ENCODE results near the gene GRIK1. TPM values are rescaled to one million over a fixed set of nuclear protein-coding genes. Genes with fewer than 3 reads are reported as not detected.

GRIK1 gene
- total RNA-seq, 3 donors from 2014 or later: 0.38 to 0.41 TPM; not detected in 1

- TF ChIP-seq CTCF (IDR thresholded peaks at IDR 0.05): no peak
- no peaks in the 10 kb centered on the region for H3K36me3 ChIP-seq (ENCODE audit: low read depth)
- DNase-seq (no peak), ATAC-seq (no peak)
- no peaks in the 10 kb centered on the region for H3K4me1 ChIP-seq (ENCODE audit: low read depth)
- no peaks in the 10 kb centered on the region for H3K9me3 ChIP-seq
- H3K4me3 ChIP-seq: no peak overlapping the region
- intact Hi-C loops (cut with DNase I, micrococcal nuclease): no loop called here
Measured at GRCh38 chr21:29678626-29679025, 261.2 kb downstream of the GRIK1 start.

- Histone ChIP-seq H3K4me3 (no peak overlapping the region), H3K36me3 (ENCODE audit: low read depth) (no peaks in the 10 kb centered on the region), H3K9me3 (no peaks in the 10 kb centered on the region), H3K4me1 (ENCODE audit: low read depth) (no peaks in the 10 kb centered on the region)
- no peak for ATAC-seq
- intact Hi-C loops (cut with DNase I, micrococcal nuclease): no loop called here
- DNase-seq: no peak
- no peak for TF ChIP-seq CTCF (IDR thresholded peaks at IDR 0.05)
Measured at GRCh38 chr21:29677326-29677725, 262.5 kb downstream of the GRIK1 start.

GRCh38 chr21:29676395-29676794 is 263.4 kb downstream of the GRIK1 start:
- H3K36me3 ChIP-seq (ENCODE audit: low read depth): no peaks in the 10 kb centered on the region
- no peak for TF ChIP-seq CTCF (IDR thresholded peaks at IDR 0.05)
- DNase-seq (no peak), ATAC-seq (no peak)
- H3K4me1 ChIP-seq (ENCODE audit: low read depth): no peaks in the 10 kb centered on the region
- intact Hi-C loops (cut with DNase I, micrococcal nuclease): no loop called here
- H3K9me3 ChIP-seq: no peaks in the 10 kb centered on the region
- H3K4me3 ChIP-seq: no peak overlapping the region

GRCh38 chr21:29675451-29675850 is 264.3 kb downstream of the GRIK1 start:
- TF ChIP-seq CTCF (IDR thresholded peaks at IDR 0.05): no peak
- H3K36me3 ChIP-seq (ENCODE audit: low read depth): no peaks in the 10 kb centered on the region
- ATAC-seq (no peak), DNase-seq (no peak)
- no peak overlapping the region for H3K4me3 ChIP-seq
- intact Hi-C loops (cut with DNase I, micrococcal nuclease): no loop called here
- H3K9me3 ChIP-seq: no peaks in the 10 kb centered on the region
- H3K4me1 ChIP-seq (ENCODE audit: low read depth): no peaks in the 10 kb centered on the region

GRCh38 chr21:29674343-29674742 is 265.5 kb downstream of the GRIK1 start:
- ATAC-seq: no peak
- intact Hi-C loops (cut with DNase I, micrococcal nuclease): no loop called here
- Histone ChIP-seq H3K4me1 (ENCODE audit: low read depth) (no peaks in the 10 kb centered on the region), H3K4me3 (no peak overlapping the region), H3K36me3 (ENCODE audit: low read depth) (no peaks in the 10 kb centered on the region), H3K9me3 (no peaks in the 10 kb centered on the region)
- no peak for TF ChIP-seq CTCF (IDR thresholded peaks at IDR 0.05)
- no peak for DNase-seq

GRCh38 chr21:29673096-29673610 is 266.6 kb downstream of the GRIK1 start:
- intact Hi-C loops (cut with DNase I, micrococcal nuclease): no loop called here
- DNase-seq: no peak
- no peak for ATAC-seq
- no peaks in the 10 kb centered on the region for H3K36me3 ChIP-seq (ENCODE audit: low read depth)
- no peak for TF ChIP-seq CTCF (IDR thresholded peaks at IDR 0.05)
- no peaks in the 10 kb centered on the region for H3K4me1 ChIP-seq (ENCODE audit: low read depth)
- H3K9me3 ChIP-seq: no peaks in the 10 kb centered on the region
- no peak overlapping the region for H3K4me3 ChIP-seq

All from mucosa of descending colon (tissue), 3 donors.